CD4-positive, alpha-beta T cell treated with Interleukin-6 at 100 ng/mL for 8 hours (primary cell): Measurements from ENCODE around the gene PDE3A.

Experiments used
- DNase-seq: peaks from one replicate; pipeline ENCODE4 v3.0.0-alpha.2; 2020; ENCODE audit warnings: mixed read lengths, low spot score

The PDE3A gene

GRCh38 chr12:20495997-20496396 is 127.7 kb downstream of the PDE3A start:
- DNase-seq, result no peak

- DNase-seq, result no peak
These were observed 129.4 kb downstream of the PDE3A start for GRCh38 chr12:20497707-20498106.

- no peak for DNase-seq
These were observed 133.6 kb downstream of the PDE3A start for GRCh38 chr12:20501958-20502357.

GRCh38 chr12:20503858-20504257 is 135.5 kb downstream of the PDE3A start:
- DNase-seq, result no peak

- no peak for DNase-seq
These were observed 136.7 kb downstream of the PDE3A start for GRCh38 chr12:20505056-20505455.

- no peak for DNase-seq
These were observed 138.7 kb downstream of the PDE3A start for GRCh38 chr12:20507056-20507455.

GRCh38 chr12:20507711-20508110 is 139.4 kb downstream of the PDE3A start:
- no peak for DNase-seq

GRCh38 chr12:20508359-20508758 is 140.0 kb downstream of the PDE3A start:
- DNase-seq, result no peak

GRCh38 chr12:20508962-20509361 is 140.6 kb downstream of the PDE3A start:
- DNase-seq, result no peak

- DNase-seq, result no peak
These were observed 142.5 kb downstream of the PDE3A start for GRCh38 chr12:20510811-20511210.

GRCh38 chr12:20513189-20513588 is 144.9 kb downstream of the PDE3A start:
- DNase-seq, result no peak

- no peak for DNase-seq
These were observed 146.3 kb downstream of the PDE3A start for GRCh38 chr12:20514598-20514997.

GRCh38 chr12:20520532-20520931 is 152.2 kb downstream of the PDE3A start:
- DNase-seq, result no peak

- DNase-seq, result no peak
These were observed 155.3 kb downstream of the PDE3A start for GRCh38 chr12:20523658-20524057.

GRCh38 chr12:20524113-20524512 is 155.8 kb downstream of the PDE3A start:
- no peak for DNase-seq

GRCh38 chr12:20525064-20525610 is 156.8 kb downstream of the PDE3A start:
- DNase-seq, result no peak

- DNase-seq, result no peak
These were observed 159.3 kb downstream of the PDE3A start for GRCh38 chr12:20527417-20528163.

GRCh38 chr12:20528208-20528607 is 159.9 kb downstream of the PDE3A start:
- DNase-seq, result no peak

GRCh38 chr12:20546267-20546666 is 177.9 kb downstream of the PDE3A start:
- no peak for DNase-seq

GRCh38 chr12:20547816-20548575 is 179.7 kb downstream of the PDE3A start:
- DNase-seq, result no peak

GRCh38 chr12:20548611-20549010 is 180.3 kb downstream of the PDE3A start:
- no peak for DNase-seq

GRCh38 chr12:20549108-20549719 is 180.9 kb downstream of the PDE3A start:
- no peak for DNase-seq
